HepG2 (cell line): ENCODE data around the gene TMPRSS7. TPM values are rescaled to one million over a fixed set of nuclear protein-coding genes. Genes with fewer than 3 reads are reported as not detected.

Source experiments
- CC2D1A ChIP-seq: sonication (generic); formaldehyde crosslinking; IDR thresholded peaks from 2 replicates; pipeline ENCODE4 v1.8.1; 2023; ENCODE audit warnings: mild to moderate bottlenecking, missing genetic modification reagents
- KLF11 ChIP-seq: IDR thresholded peaks from 2 replicates; pipeline ENCODE4 v1.6.1; 2016; ENCODE audit warnings: missing compliant biosample characterization
- MAF1 ChIP-seq: sonication (generic); formaldehyde crosslinking; IDR thresholded peaks from 2 replicates; pipeline ENCODE4 v1.5.0; 2020; ENCODE audit warnings: missing genetic modification reagents, borderline replicate concordance
- MAFF ChIP-seq: IDR thresholded peaks from 2 replicates; pipeline ENCODE4 v1.6.1; 2011; ENCODE audit warnings: low read depth, low read length, improper control_type of control experiment
- PRMT3 ChIP-seq: sonication (generic); formaldehyde crosslinking; IDR thresholded peaks from 2 replicates; pipeline ENCODE4 v1.8.1; 2022; ENCODE audit warnings: low read depth, mild to moderate bottlenecking, moderate library complexity, missing genetic modification reagents, borderline replicate concordance
- RFXAP ChIP-seq: sonication (generic); formaldehyde crosslinking; IDR thresholded peaks from 2 replicates; pipeline ENCODE4 v1.4.0; 2020; ENCODE audit warnings: missing genetic modification reagents, borderline replicate concordance
- ZNF10 ChIP-seq: sonication (generic); formaldehyde crosslinking; IDR thresholded peaks from 2 replicates; pipeline ENCODE4 v1.4.0; 2020; ENCODE audit warnings: mild to moderate bottlenecking, low read depth, missing genetic modification reagents, borderline replicate concordance
- ZNF367 ChIP-seq: sonication (generic); formaldehyde crosslinking; IDR thresholded peaks from 2 replicates; pipeline ENCODE4 v1.4.0; 2020; ENCODE audit warnings: missing genetic modification reagents, borderline replicate concordance
- ZNF383 ChIP-seq: sonication (generic); formaldehyde crosslinking; IDR thresholded peaks from 2 replicates; pipeline ENCODE4 v1.4.0; 2020; ENCODE audit warnings: missing genetic modification reagents, mild to moderate bottlenecking, borderline replicate concordance
- ZNF552 ChIP-seq: sonication (generic); formaldehyde crosslinking; IDR thresholded peaks from 2 replicates; pipeline ENCODE4 v1.9.0; 2022; ENCODE audit warnings: missing genetic modification reagents, mild to moderate bottlenecking, borderline replicate concordance
- ZNF724P ChIP-seq: sonication (generic); formaldehyde crosslinking; IDR thresholded peaks from 2 replicates; pipeline ENCODE4 v1.8.0; 2022; ENCODE audit warnings: missing genetic modification reagents, borderline replicate concordance
- ZNF773 ChIP-seq: sonication (generic); formaldehyde crosslinking; IDR thresholded peaks from 2 replicates; pipeline ENCODE4 v1.4.0; 2020; ENCODE audit warnings: missing genetic modification reagents, borderline replicate concordance
- polyA plus RNA-seq, 8 experiments: library from polyadenylated mRNA; depleted of rRNA in 3 of 8; stranded (reverse) in 7 of 8; unstranded in 1 of 8; fragments of >200 nt; fragmentation: Illumina TruSeq in 4 of 8; extraction: Trizol in 4 of 8; gene quantifications; 2 replicates each; pipeline versions ENCODE4 v1.2.1 to v1.2.3, GENCODE V29; 2011 to 2016; ENCODE audit warnings: low read depth in 4 of 8, missing spikeins in 1 of 8, mixed read lengths in 1 of 8; ENCODE audit not compliant: insufficient read depth in 1 of 8
- total RNA-seq, 5 experiments: library from RNA; depleted of rRNA; stranded (reverse); fragments of >200 nt; fragmentation: Illumina TruSeq; extraction: Trizol; gene quantifications; 2 replicates each; pipeline ENCODE4 v1.2.3, GENCODE V29; 2016; ENCODE audit warnings: low read depth in 1 of 5
- TF ChIP-seq, protein P1 (sequence below): sonication (generic); formaldehyde crosslinking; IDR thresholded peaks from 2 replicates; pipeline ENCODE4 v1.4.0; 2020; ENCODE audit warnings: missing genetic modification reagents, borderline replicate concordance
- TF ChIP-seq, protein P2 (sequence below): sonication (generic); formaldehyde crosslinking; IDR thresholded peaks from 2 replicates; pipeline ENCODE4 v1.8.0; 2022; ENCODE audit warnings: missing genetic modification reagents, mild to moderate bottlenecking, moderate library complexity, borderline replicate concordance
- TF ChIP-seq, protein P3 (sequence below): sonication (generic); formaldehyde crosslinking; IDR thresholded peaks from 2 replicates; pipeline ENCODE4 v1.5.1; 2020; ENCODE audit warnings: mild to moderate bottlenecking, missing genetic modification reagents, moderate library complexity
- TF ChIP-seq, protein P4 (sequence below): sonication (generic); formaldehyde crosslinking; IDR thresholded peaks from 2 replicates; pipeline ENCODE4 v1.4.0; 2020; ENCODE audit warnings: missing genetic modification reagents

Gene TMPRSS7
- total and polyA plus RNA-seq, 2 of the 13 experiments (the other 11 are each of a cell fraction or from before 2014, with no cell fraction given): not detected

DNA sequence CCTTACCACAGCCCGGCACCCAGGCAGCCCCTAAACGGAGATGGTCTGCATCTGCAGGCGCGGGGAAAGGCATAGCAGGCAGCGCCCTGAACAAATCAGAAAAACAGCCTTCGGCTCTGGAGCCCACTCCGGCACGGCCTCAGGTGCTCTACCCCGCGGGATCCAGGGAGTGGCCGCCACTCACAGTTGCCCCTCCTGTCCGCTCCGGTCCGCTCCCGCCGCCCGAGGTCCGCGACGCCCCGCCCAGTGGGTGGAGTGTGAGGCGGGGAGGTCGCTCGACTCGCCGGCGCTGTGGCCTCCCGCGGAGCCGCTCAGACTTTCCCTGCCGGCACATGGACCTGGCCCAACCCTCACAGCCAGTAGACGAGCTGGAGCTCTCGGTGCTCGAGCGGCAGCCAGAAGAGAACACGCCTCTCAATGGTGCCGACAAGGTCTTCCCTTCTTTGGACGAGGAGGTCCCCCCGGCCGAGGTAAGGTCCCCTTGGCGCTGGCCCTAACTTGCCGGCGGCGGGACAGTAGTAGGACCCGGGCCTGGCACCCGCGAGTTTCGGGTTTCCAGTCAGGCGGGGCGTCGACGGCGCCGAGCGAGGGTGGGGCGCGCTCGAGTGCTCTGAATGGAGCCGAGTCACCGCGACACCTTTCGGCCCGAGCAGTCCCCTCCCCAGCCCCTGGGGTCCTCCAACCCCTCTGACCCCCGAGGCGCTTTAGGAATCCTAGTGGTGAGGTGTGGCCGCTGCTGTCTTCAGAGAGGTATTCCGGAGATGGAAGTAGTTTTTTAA lies 51.7 kb downstream of the TMPRSS7 start, which contains the start of gene C3orf52 (continued):
- TF ChIP-seq, protein P1, sequence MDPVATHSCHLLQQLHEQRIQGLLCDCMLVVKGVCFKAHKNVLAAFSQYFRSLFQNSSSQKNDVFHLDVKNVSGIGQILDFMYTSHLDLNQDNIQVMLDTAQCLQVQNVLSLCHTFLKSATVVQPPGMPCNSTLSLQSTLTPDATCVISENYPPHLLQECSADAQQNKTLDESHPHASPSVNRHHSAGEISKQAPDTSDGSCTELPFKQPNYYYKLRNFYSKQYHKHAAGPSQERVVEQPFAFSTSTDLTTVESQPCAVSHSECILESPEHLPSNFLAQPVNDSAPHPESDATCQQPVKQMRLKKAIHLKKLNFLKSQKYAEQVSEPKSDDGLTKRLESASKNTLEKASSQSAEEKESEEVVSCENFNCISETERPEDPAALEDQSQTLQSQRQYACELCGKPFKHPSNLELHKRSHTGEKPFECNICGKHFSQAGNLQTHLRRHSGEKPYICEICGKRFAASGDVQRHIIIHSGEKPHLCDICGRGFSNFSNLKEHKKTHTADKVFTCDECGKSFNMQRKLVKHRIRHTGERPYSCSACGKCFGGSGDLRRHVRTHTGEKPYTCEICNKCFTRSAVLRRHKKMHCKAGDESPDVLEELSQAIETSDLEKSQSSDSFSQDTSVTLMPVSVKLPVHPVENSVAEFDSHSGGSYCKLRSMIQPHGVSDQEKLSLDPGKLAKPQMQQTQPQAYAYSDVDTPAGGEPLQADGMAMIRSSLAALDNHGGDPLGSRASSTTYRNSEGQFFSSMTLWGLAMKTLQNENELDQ (CRISPR knock-in tag): no peak
- TF ChIP-seq ZNF10 (no peak), RFXAP (CRISPR knock-in tag) (no peak; the same call in 1 of the 2 replicates), MAF1 (no peak), ZNF367 (CRISPR knock-in tag) (no peak), ZNF552 (CRISPR knock-in tag) (peak; percentile 61; the same call in 1 of the 2 replicates), MAFF (no peak), PRMT3 (CRISPR knock-in tag) (no peak), ZNF773 (no peak), ZNF724P (peak; percentile 85; the same call in 1 of the 2 replicates), KLF11 (no peak), CC2D1A (CRISPR knock-in tag) (0 out of 2 replicates have a peak, but pooled peaks have one; percentile 65), ZNF383 (CRISPR knock-in tag) (no peak)
- TF ChIP-seq, protein P2, sequence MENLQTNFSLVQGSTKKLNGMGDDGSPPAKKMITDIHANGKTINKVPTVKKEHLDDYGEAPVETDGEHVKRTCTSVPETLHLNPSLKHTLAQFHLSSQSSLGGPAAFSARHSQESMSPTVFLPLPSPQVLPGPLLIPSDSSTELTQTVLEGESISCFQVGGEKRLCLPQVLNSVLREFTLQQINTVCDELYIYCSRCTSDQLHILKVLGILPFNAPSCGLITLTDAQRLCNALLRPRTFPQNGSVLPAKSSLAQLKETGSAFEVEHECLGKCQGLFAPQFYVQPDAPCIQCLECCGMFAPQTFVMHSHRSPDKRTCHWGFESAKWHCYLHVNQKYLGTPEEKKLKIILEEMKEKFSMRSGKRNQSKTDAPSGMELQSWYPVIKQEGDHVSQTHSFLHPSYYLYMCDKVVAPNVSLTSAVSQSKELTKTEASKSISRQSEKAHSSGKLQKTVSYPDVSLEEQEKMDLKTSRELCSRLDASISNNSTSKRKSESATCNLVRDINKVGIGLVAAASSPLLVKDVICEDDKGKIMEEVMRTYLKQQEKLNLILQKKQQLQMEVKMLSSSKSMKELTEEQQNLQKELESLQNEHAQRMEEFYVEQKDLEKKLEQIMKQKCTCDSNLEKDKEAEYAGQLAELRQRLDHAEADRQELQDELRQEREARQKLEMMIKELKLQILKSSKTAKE (CRISPR knock-in tag): no peak; the same call in 1 of the 2 replicates
- TF ChIP-seq, protein P3, sequence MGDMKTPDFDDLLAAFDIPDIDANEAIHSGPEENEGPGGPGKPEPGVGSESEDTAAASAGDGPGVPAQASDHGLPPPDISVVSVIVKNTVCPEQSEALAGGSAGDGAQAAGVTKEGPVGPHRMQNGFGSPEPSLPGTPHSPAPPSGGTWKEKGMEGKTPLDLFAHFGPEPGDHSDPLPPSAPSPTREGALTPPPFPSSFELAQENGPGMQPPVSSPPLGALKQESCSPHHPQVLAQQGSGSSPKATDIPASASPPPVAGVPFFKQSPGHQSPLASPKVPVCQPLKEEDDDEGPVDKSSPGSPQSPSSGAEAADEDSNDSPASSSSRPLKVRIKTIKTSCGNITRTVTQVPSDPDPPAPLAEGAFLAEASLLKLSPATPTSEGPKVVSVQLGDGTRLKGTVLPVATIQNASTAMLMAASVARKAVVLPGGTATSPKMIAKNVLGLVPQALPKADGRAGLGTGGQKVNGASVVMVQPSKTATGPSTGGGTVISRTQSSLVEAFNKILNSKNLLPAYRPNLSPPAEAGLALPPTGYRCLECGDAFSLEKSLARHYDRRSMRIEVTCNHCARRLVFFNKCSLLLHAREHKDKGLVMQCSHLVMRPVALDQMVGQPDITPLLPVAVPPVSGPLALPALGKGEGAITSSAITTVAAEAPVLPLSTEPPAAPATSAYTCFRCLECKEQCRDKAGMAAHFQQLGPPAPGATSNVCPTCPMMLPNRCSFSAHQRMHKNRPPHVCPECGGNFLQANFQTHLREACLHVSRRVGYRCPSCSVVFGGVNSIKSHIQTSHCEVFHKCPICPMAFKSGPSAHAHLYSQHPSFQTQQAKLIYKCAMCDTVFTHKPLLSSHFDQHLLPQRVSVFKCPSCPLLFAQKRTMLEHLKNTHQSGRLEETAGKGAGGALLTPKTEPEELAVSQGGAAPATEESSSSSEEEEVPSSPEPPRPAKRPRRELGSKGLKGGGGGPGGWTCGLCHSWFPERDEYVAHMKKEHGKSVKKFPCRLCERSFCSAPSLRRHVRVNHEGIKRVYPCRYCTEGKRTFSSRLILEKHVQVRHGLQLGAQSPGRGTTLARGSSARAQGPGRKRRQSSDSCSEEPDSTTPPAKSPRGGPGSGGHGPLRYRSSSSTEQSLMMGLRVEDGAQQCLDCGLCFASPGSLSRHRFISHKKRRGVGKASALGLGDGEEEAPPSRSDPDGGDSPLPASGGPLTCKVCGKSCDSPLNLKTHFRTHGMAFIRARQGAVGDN (CRISPR knock-in tag): peak; percentile 98
- TF ChIP-seq, protein P4, sequence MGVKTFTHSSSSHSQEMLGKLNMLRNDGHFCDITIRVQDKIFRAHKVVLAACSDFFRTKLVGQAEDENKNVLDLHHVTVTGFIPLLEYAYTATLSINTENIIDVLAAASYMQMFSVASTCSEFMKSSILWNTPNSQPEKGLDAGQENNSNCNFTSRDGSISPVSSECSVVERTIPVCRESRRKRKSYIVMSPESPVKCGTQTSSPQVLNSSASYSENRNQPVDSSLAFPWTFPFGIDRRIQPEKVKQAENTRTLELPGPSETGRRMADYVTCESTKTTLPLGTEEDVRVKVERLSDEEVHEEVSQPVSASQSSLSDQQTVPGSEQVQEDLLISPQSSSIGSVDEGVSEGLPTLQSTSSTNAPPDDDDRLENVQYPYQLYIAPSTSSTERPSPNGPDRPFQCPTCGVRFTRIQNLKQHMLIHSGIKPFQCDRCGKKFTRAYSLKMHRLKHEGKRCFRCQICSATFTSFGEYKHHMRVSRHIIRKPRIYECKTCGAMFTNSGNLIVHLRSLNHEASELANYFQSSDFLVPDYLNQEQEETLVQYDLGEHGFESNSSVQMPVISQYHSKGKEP (CRISPR knock-in tag): no peak
